CD14-positive monocyte (primary cell): ENCODE data around the gene PAFAH2. TPM values are rescaled to one million over a fixed set of nuclear protein-coding genes. Genes with fewer than 3 reads are reported as not detected.

Experiments used
- DNase-seq, 3 donors: peaks; one replicate each; pipeline ENCODE4 v3.0.0-alpha.2; 2011 to 2022
- H2AFZ ChIP-seq: 2 replicates; pipeline ENCODE4 v1.6.0; 2012; ENCODE audit warnings: mild to moderate bottlenecking, low read depth, low read length, inconsistent platforms; ENCODE audit not compliant: insufficient read depth, poor library complexity, severe bottlenecking
- H3K27ac ChIP-seq, 2 donors: 1 replicate in 1 of 2; 2 replicates in 1 of 2; pipeline ENCODE4 v1.5.1; 2012 to 2013; ENCODE audit warnings: low read length in 2 of 2, control low read depth in 1 of 2, inconsistent platforms in 1 of 2, low read depth in 1 of 2, mild to moderate bottlenecking in 1 of 2
- H3K27me3 ChIP-seq, 2 donors: one replicate each; pipeline versions ENCODE4 v1.6.0 to v1.6.1; 2011 to 2013; ENCODE audit warnings: low read length in 2 of 2; ENCODE audit not compliant: control insufficient read depth in 2 of 2, insufficient read depth in 2 of 2
- H3K36me3 ChIP-seq, 2 donors: replicated peaks in 1 of 2; 1 replicate in 1 of 2; 2 replicates in 1 of 2; pipeline versions ENCODE4 v1.5.1 to v1.6.1; 2012 to 2013; ENCODE audit warnings: low read length in 2 of 2, control low read depth in 1 of 2, inconsistent platforms in 1 of 2, mild to moderate bottlenecking in 1 of 2; ENCODE audit not compliant: insufficient read depth in 2 of 2, control insufficient read depth in 1 of 2
- H3K4me1 ChIP-seq, 2 donors: 1 replicate in 1 of 2; 2 replicates in 1 of 2; pipeline versions ENCODE4 v1.5.1 to v1.6.1; 2012 to 2013; ENCODE audit warnings: low read length in 2 of 2, control low read depth in 1 of 2, inconsistent platforms in 1 of 2, mild to moderate bottlenecking in 1 of 2, moderate library complexity in 1 of 2; ENCODE audit not compliant: insufficient read depth in 2 of 2, control insufficient read depth in 1 of 2
- H3K4me2 ChIP-seq: replicated peaks from 2 replicates; pipeline ENCODE3; 2012; ENCODE audit warnings: low read length, moderate library complexity, mild to moderate bottlenecking; ENCODE audit not compliant: poor library complexity, severe bottlenecking; ENCODE audit errors: extremely low read depth
- H3K4me3 ChIP-seq, 3 experiments: fragments of 200-600 bp in 1 of 3; sonication (generic) in 1 of 3; replicated peaks in 1 of 3; 1 replicate in 2 of 3; 2 replicates in 1 of 3; pipeline ENCODE4 v1.5.1; 2011 to 2013; ENCODE audit warnings: low read length in 3 of 3, mild to moderate bottlenecking in 3 of 3, control low read depth in 2 of 3, low read depth in 2 of 3, inconsistent platforms in 1 of 3, moderate library complexity in 1 of 3
- H3K79me2 ChIP-seq: 2 replicates; pipeline ENCODE4 v1.6.0; 2012; ENCODE audit warnings: mild to moderate bottlenecking, control low read depth, inconsistent platforms, low read length, moderate library complexity; ENCODE audit not compliant: insufficient read depth
- H3K9ac ChIP-seq: 2 replicates; pipeline ENCODE4 v1.6.0; 2017; ENCODE audit warnings: low read length, mild to moderate bottlenecking; ENCODE audit not compliant: insufficient read depth, poor library complexity, severe bottlenecking
- H3K9me3 ChIP-seq, 2 donors: replicated peaks in 1 of 2; 1 replicate in 1 of 2; 2 replicates in 1 of 2; pipeline versions ENCODE4 v1.5.1 to v1.6.1; 2012 to 2013; ENCODE audit warnings: low read length in 2 of 2, control low read depth in 1 of 2; ENCODE audit not compliant: control insufficient read depth in 1 of 2, insufficient read depth in 1 of 2
- H4K20me1 ChIP-seq: 2 replicates; pipeline ENCODE4 v1.6.0; 2012; ENCODE audit warnings: mild to moderate bottlenecking, low read length, control low read depth, moderate library complexity; ENCODE audit not compliant: insufficient read depth
- H3K27ac Mint-ChIP-seq, 7 donors: one replicate each; pipeline ENCODE4 v1.8.0; 2020; ENCODE audit warnings: mild to moderate bottlenecking in 7 of 7, mixed read lengths in 7 of 7, moderate library complexity in 6 of 7, inconsistent platforms in 2 of 7
- H3K27me3 Mint-ChIP-seq, 3 donors: one replicate each; pipeline ENCODE4 v1.8.0; 2021 to 2022; ENCODE audit warnings: low read depth in 3 of 3, mild to moderate bottlenecking in 3 of 3, mixed read lengths in 3 of 3, moderate library complexity in 3 of 3, inconsistent platforms in 1 of 3
- H3K36me3 Mint-ChIP-seq, 2 donors: one replicate each; pipeline ENCODE4 v1.8.0; 2020; ENCODE audit warnings: mixed read lengths in 2 of 2, inconsistent platforms in 1 of 2, mild to moderate bottlenecking in 1 of 2
- H3K4me1 Mint-ChIP-seq: one replicate; pipeline ENCODE4 v1.8.0; 2020; ENCODE audit warnings: mild to moderate bottlenecking, mixed read lengths
- H3K4me3 Mint-ChIP-seq, 2 donors: one replicate each; pipeline ENCODE4 v1.8.0; 2020; ENCODE audit warnings: mild to moderate bottlenecking in 2 of 2, mixed read lengths in 2 of 2, moderate library complexity in 1 of 2
- H3K9me3 Mint-ChIP-seq, 7 donors: one replicate each; pipeline ENCODE4 v1.8.0; 2020 to 2022; ENCODE audit warnings: mixed read lengths in 7 of 7, mild to moderate bottlenecking in 6 of 7, moderate library complexity in 6 of 7, inconsistent platforms in 2 of 7
- WGBS: methylation state at CpG from one replicate; pipeline ENCODE4 v1.1.5; 2013; ENCODE audit warnings: missing lambda C conversion rate; ENCODE audit not compliant: insufficient coverage; 5-methylcytosine and 5-hydroxymethylcytosine counted together
- intact Hi-C, 2 donors: fragments of 100-400 bp; cut with micrococcal nuclease; formaldehyde crosslinking; loops; one replicate each; pipeline versions ENCODE4 v1.15.0 to v1.15.1; 2023
- polyA plus RNA-seq, 3 donors: library from polyadenylated mRNA; depleted of rRNA in 1 of 3; unstranded in 2 of 3; stranded (reverse) in 1 of 3; fragments of 300-500 nt in 2 of 3; fragments of >200 nt in 1 of 3; fragmentation: Illumina TruSeq in 2 of 3; gene quantifications; 1 replicate in 2 of 3; 2 replicates in 1 of 3; pipeline ENCODE4 v1.2.3, GENCODE V29; 2012 to 2021
- TF ChIP-seq, protein P1 (sequence below): fragments of 200-600 bp; IDR thresholded peaks from one replicate; pipeline ENCODE4 v1.8.0; 2022; ENCODE audit warnings: antibody characterized with exemption, mild to moderate bottlenecking

The PAFAH2 gene
- polyA plus RNA-seq, 3 donors = 6.4 to 9.2 (median 6.8) TPM

DNA sequence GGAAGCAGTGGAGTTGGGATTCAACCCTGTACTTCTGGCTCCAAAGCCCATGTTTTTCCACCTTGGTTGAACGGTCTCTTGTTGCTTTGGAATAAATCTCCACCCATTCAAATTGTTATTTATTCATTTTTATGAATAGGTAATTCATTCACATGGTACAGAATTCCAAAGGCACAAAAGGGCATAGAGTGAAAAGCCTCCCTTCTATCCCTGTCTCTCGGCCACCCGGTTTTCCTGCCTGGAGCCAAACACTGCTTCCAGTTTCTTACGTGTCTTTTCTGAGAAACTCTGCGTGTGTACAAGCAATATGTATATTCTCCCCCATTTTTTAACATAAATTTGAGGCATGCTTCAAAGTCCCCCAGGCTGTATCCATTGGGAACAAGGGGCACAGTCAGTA, 27.7 kb upstream of the PAFAH2 start:
- TF ChIP-seq, protein P1, sequence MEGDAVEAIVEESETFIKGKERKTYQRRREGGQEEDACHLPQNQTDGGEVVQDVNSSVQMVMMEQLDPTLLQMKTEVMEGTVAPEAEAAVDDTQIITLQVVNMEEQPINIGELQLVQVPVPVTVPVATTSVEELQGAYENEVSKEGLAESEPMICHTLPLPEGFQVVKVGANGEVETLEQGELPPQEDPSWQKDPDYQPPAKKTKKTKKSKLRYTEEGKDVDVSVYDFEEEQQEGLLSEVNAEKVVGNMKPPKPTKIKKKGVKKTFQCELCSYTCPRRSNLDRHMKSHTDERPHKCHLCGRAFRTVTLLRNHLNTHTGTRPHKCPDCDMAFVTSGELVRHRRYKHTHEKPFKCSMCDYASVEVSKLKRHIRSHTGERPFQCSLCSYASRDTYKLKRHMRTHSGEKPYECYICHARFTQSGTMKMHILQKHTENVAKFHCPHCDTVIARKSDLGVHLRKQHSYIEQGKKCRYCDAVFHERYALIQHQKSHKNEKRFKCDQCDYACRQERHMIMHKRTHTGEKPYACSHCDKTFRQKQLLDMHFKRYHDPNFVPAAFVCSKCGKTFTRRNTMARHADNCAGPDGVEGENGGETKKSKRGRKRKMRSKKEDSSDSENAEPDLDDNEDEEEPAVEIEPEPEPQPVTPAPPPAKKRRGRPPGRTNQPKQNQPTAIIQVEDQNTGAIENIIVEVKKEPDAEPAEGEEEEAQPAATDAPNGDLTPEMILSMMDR = no peak
- H3K27ac ChIP-seq = no peak overlapping the region
- Mint-ChIP-seq H3K9me3 (no peaks in the 10 kb centered on the region), H3K36me3 (no peaks in the 10 kb centered on the region), H3K4me3 (no peak overlapping the region), H3K27ac (no peak overlapping the region), H3K4me1 (peaks cover 6% of the 10 kb centered on the region), H3K27me3 (peaks cover 9 to 21% (median 10%) of the 10 kb centered on the region in 3 donors)
- H3K4me3 ChIP-seq = no peak overlapping the region
- no peak overlapping the region for H2AFZ ChIP-seq
- H3K36me3 ChIP-seq = no peaks in the 10 kb centered on the region
- no peaks in the 10 kb centered on the region for H3K4me1 ChIP-seq
- H3K9ac ChIP-seq = no peak overlapping the region
- 96% methylated on average over 4 of the region's 5 CpGs for WGBS
- peaks cover 0 to 2% of the 10 kb centered on the region in 2 donors for H3K27me3 ChIP-seq
- H3K79me2 ChIP-seq = no peaks in the 10 kb centered on the region
- H3K9me3 ChIP-seq = no peaks in the 10 kb centered on the region
- no peak for DNase-seq
- no peak overlapping the region for H3K4me2 ChIP-seq
- intact Hi-C loops = no loop called here
- no peaks in the 10 kb centered on the region for H4K20me1 ChIP-seq

DNA sequence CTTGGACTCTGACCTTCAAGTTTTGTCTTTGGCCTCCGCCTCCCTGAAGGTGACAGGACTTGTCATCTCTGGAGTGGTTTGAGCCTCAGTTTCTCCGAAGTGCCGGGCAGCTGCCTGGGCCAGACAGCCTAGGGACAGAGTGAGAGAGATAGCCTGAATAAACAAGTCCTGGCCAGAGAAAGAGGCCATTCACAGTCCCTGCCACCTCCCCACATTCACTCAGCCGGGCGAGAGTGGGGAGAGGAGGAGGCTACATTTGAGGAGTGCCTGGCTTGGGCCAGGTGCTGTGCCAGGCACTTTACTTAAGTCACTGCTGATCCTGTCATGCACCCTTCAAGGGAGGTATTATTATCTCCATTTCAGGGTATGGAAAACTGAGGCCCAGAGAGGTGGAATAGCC, 27.2 kb upstream of the PAFAH2 start:
- H3K27me3 Mint-ChIP-seq = peaks cover 9 to 23% (median 10%) of the 10 kb centered on the region in 3 donors
- no peak for DNase-seq
- TF ChIP-seq, protein P1 = no peak
- no peak overlapping the region for H2AFZ ChIP-seq
- H3K27me3 ChIP-seq = peaks cover 0 to 2% of the 10 kb centered on the region in 2 donors
- H3K4me1 ChIP-seq = no peaks in the 10 kb centered on the region
- no peaks in the 10 kb centered on the region for H4K20me1 ChIP-seq
- WGBS = 100% methylated on average over 1 of the region's 5 CpGs
- no peaks in the 10 kb centered on the region for H3K36me3 ChIP-seq
- H3K4me2 ChIP-seq = no peak overlapping the region
- H3K4me3 ChIP-seq = no peak overlapping the region
- intact Hi-C loops = no loop called here
- H3K9me3 Mint-ChIP-seq = no peaks in the 10 kb centered on the region
- H3K27ac Mint-ChIP-seq = no peak overlapping the region
- H3K36me3 Mint-ChIP-seq = no peaks in the 10 kb centered on the region
- no peaks in the 10 kb centered on the region for H3K79me2 ChIP-seq
- H3K4me1 Mint-ChIP-seq = peaks cover 6% of the 10 kb centered on the region
- H3K9ac ChIP-seq = no peak overlapping the region
- no peak overlapping the region for H3K4me3 Mint-ChIP-seq
- H3K9me3 ChIP-seq = no peaks in the 10 kb centered on the region
- H3K27ac ChIP-seq = no peak overlapping the region
